D721Med (cell line): Measurements from ENCODE around the gene MYO16.

Experiments
- DNase-seq: peaks from one replicate; pipeline ENCODE4 v3.0.0; 2011; ENCODE audit warnings: low spot score; ENCODE audit not compliant: insufficient read length
- FAIRE-seq: peaks from 2 replicates; lab custom pipeline; 2011; peaks lifted over from hg19 to GRCh38; lab: Jason Lieb, UNC
- CTCF ChIP-seq: IDR thresholded peaks from 2 replicates; pipeline ENCODE4 v1.5.1; 2012; ENCODE audit warnings: mild to moderate bottlenecking, control low read depth; ENCODE audit not compliant: insufficient read depth; ENCODE audit errors: missing control alignments

Gene MYO16

GRCh38 chr13:109157275-109157674 is 527.9 kb downstream of the MYO16 start:
- DNase-seq (no peak), FAIRE-seq (no peak)
- no peak for TF ChIP-seq CTCF

DNA sequence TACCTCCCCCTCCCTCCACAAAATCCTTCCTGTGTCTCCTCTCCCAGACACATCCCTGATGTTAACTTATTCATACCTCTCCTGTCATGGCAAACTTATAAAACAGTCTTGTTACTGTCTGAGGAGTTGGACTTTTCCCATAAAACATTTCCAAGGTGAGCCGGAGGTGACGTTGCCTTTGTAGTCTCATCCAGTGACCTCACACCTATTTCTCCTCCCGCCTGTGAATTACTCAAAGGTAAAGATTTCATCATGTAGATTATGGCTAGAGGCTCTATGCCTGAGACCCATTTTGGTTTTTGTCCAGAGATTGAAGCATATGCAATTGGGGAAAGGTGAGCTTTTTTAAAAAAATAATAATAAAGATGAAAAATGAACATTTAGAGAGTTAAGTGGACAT is 529.0 kb downstream of the MYO16 start:
- no peak for TF ChIP-seq CTCF
- no peak for FAIRE-seq
- DNase-seq = no peak

DNA sequence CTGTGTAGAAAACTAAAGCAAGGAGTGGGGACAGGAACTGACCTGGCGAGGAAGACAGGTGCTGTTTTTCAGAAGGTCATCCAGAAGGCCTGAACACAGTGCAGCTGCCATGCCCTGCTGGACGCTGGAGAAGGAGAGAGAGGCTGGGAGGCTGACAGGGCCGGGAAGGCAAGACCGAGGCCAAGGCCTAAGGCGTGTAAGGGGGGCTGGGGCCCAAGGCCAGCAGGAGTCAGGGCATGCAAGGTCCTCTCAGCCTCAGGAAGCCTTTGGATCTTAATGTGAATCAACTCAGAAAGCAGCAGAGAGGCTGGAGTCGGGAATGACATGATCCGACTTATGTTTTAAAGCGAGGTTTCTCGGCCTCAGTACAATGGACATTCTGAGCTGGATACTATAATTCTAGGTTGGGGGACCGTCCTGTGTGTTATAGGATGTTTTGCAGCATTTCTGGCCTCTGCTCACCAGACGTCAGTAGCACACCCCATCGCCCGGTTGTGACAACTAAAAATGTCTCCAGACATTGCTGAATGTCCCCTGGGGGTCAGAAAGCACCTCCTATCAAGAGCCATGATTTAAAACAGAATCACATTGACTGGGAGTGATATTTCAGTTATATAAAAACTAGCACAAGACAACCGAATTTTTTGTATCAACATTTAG is 530.4 kb downstream of the MYO16 start:
- no peak for DNase-seq
- FAIRE-seq = no peak
- no peak for TF ChIP-seq CTCF

GRCh38 chr13:109160357-109160756 is 530.9 kb downstream of the MYO16 start:
- DNase-seq (no peak), FAIRE-seq (no peak)
- no peak for TF ChIP-seq CTCF

- no peak for TF ChIP-seq CTCF
- no peak for FAIRE-seq
- no peak for DNase-seq
Measured at GRCh38 chr13:109160887-109161669, 531.7 kb downstream of the MYO16 start.

DNA sequence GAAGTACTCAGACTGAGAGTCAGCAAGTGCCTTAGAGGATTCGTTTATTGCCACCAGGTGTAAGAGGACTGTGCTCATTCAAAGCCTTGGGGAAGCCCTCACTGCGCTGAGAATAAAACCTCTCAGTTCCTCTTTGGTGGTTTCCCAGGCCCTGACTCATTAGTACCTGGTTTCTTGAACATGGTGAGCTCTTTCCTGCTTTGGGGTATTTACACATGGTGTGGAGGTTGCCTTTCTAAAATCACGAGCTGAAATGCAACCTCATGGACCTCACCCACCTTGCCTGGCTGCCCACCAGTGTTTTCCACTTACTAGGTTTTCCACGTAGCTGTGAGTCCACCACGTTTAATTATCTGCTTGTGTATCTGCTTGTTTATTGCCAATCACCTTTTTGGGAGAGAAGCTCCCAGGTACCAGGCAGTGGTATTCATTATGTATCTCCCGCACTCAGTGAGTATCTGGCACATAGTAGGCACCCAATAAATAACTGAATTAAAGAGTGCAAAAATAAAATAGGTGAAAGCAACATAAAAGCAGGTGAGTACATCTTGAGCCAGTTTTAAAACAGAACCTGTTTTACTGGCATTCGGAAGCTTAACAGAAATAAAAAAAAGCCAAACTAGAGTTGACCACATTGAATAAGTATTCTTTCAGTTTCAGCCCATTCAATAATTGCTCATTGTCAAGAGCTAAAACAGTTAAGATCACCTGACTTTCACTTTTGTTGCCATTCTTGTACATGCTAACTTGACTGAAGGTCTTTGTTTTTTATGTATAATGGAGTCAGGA is 533.0 kb downstream of the MYO16 start:
- no peak for TF ChIP-seq CTCF
- no peak for DNase-seq
- no peak for FAIRE-seq
